Gastroesophageal sphincter (tissue), 4 donors: ENCODE data around the gene AP4S1. TPM values are rescaled to one million over a fixed set of nuclear protein-coding genes. Genes with fewer than 3 reads are reported as not detected.
A peak's percentile ranks its signal among the peaks of the same experiment; 100 is the strongest.

ENCODE experiments used
- ATAC-seq: fragments of 150-250 bp; one replicate; pipeline ENCODE4 v1.9.1; 2016; ENCODE audit warnings: mild to moderate bottlenecking, moderate library complexity
- H3K27ac ChIP-seq, 4 donors: fragments of 200-600 bp; sonication (generic) in 3 of 4; 1 replicate in 3 of 4; 2 replicates in 1 of 4; pipeline ENCODE4 v1.5.1; 2016 to 2019
- H3K27me3 ChIP-seq: fragments of 200-600 bp; sonication (generic); one replicate; pipeline ENCODE4 v1.5.1; 2019
- H3K36me3 ChIP-seq, 2 donors: fragments of 200-600 bp; sonication (generic); one replicate each; pipeline ENCODE4 v1.5.1; 2019; ENCODE audit warnings: control low read depth in 1 of 2
- H3K4me1 ChIP-seq, 3 donors: fragments of 200-600 bp; sonication (generic); 1 replicate in 2 of 3; 2 replicates in 1 of 3; pipeline ENCODE4 v1.5.1; 2016 to 2019; ENCODE audit warnings: control low read depth in 2 of 3
- H3K4me3 ChIP-seq, 2 donors: fragments of 200-600 bp; sonication (generic); one replicate each; pipeline ENCODE4 v1.5.1; 2019; ENCODE audit warnings: mild to moderate bottlenecking in 1 of 2, moderate library complexity in 1 of 2
- H3K9me3 ChIP-seq, 3 donors: fragments of 200-600 bp; sonication (generic); one replicate each; pipeline ENCODE4 v1.5.1; 2017 to 2019; ENCODE audit warnings: control low read depth in 2 of 3
- EP300 ChIP-seq: sonication (generic); formaldehyde crosslinking; IDR thresholded peaks from one replicate; pipeline ENCODE4 v1.6.1; 2017; ENCODE audit warnings: antibody characterized with exemption, mild to moderate bottlenecking
- POLR2A ChIP-seq, 2 donors: fragments of 450-650 bp; IDR thresholded peaks; one replicate each; pipeline ENCODE4 v1.6.1; 2017; ENCODE audit warnings: antibody characterized with exemption in 2 of 2, mild to moderate bottlenecking in 2 of 2, moderate library complexity in 1 of 2
- POLR2AphosphoS5 ChIP-seq: sonication (generic); formaldehyde crosslinking; IDR thresholded peaks from one replicate; pipeline ENCODE4 v1.6.1; 2017; ENCODE audit warnings: antibody characterized with exemption
- WGBS, 2 donors: methylation state at CpG; one replicate each; pipeline ENCODE4 v1.1.5; 2018; ENCODE audit warnings: low coverage in 1 of 2; 5-methylcytosine and 5-hydroxymethylcytosine counted together
- total RNA-seq, 4 donors: library from RNA; depleted of rRNA; stranded (reverse); fragments of >200 nt; gene quantifications; one replicate each; pipeline ENCODE4 v1.1.0, GENCODE V29; 2016
- TF ChIP-seq, protein P1 (sequence below), 4 experiments: fragments of 200-600 bp in 2 of 4; fragments of 450-650 bp in 2 of 4; sonication (generic) in 1 of 4; IDR thresholded peaks; one replicate each; pipeline ENCODE4 v1.5.1; 2017 to 2019; ENCODE audit warnings: antibody characterized with exemption in 4 of 4, mild to moderate bottlenecking in 2 of 4, moderate library complexity in 2 of 4

Gene AP4S1
- total RNA-seq, 4 donors from 2014 or later, result 6.6 to 13.3 (median 12.2) TPM

DNA sequence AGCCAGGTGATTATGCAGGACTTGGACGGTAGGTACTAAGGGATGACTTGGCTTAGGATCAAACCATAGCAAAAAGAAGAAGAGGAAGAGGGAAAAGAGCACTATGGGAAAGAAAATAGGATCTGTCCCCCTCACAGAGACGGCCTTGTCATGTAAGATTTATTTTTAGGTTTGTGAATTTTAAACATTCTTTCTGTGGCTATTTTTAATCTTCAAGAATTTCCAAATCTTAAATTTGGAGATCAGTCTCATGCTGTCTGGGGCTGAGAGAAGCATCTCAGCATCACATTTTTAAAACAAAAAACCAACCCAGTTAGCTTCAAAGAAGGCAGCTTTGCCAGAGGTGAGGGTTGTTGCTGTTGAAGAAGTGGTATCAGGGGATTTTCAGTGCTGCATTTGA, 53.3 kb downstream of the AP4S1 start:
- peak overlapping the region in 1 of 4 donors; percentile 2 for H3K27ac ChIP-seq
- peaks cover 0 to 32% (median 0%) of the 10 kb centered on the region in 3 donors for H3K4me1 ChIP-seq
- no peak overlapping the region for H3K4me3 ChIP-seq
- no peak for ATAC-seq
- TF ChIP-seq EP300 (no peak), POLR2AphosphoS5 (no peak), POLR2A (IDR thresholded peaks at IDR 0.05) (no peak)
- TF ChIP-seq, protein P1, sequence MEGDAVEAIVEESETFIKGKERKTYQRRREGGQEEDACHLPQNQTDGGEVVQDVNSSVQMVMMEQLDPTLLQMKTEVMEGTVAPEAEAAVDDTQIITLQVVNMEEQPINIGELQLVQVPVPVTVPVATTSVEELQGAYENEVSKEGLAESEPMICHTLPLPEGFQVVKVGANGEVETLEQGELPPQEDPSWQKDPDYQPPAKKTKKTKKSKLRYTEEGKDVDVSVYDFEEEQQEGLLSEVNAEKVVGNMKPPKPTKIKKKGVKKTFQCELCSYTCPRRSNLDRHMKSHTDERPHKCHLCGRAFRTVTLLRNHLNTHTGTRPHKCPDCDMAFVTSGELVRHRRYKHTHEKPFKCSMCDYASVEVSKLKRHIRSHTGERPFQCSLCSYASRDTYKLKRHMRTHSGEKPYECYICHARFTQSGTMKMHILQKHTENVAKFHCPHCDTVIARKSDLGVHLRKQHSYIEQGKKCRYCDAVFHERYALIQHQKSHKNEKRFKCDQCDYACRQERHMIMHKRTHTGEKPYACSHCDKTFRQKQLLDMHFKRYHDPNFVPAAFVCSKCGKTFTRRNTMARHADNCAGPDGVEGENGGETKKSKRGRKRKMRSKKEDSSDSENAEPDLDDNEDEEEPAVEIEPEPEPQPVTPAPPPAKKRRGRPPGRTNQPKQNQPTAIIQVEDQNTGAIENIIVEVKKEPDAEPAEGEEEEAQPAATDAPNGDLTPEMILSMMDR (IDR thresholded peaks at IDR 0.05), result no peak
- no peaks in the 10 kb centered on the region for H3K9me3 ChIP-seq
- whole genome bisulfite sequencing, 2 donors, result 11 to 21% methylated on average over 2 of the region's 2 CpGs
- H3K36me3 ChIP-seq, result peaks cover 0 to 20% of the 10 kb centered on the region in 2 donors
- no peaks in the 10 kb centered on the region for H3K27me3 ChIP-seq

DNA sequence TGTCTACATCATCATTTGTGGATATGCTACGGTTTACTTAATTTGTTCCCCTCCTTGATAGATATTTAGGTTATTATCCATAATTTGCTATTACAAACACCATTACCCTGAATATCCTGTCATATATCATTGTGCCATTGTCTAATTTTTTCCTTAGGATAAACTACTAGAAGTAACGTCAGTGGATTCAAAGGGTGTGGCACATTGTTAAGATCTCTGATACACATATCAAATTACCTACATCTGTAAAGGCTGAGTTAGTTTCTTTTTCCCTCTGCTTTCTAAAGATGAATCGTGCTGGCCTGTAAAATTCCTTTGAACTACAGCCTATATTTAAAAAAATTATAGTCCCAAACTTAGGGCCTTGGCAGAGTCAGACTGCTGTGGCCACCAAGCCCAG, 54.6 kb downstream of the AP4S1 start:
- Histone ChIP-seq H3K4me3 (no peak overlapping the region), H3K27ac (no peak overlapping the region), H3K36me3 (peaks cover 0 to 13% of the 10 kb centered on the region in 2 donors), H3K9me3 (no peaks in the 10 kb centered on the region), H3K4me1 (peaks cover 0 to 45% (median 0%) of the 10 kb centered on the region in 3 donors), H3K27me3 (no peaks in the 10 kb centered on the region)
- ATAC-seq, result no peak
- TF ChIP-seq POLR2AphosphoS5, result no peak
- TF ChIP-seq POLR2A (IDR thresholded peaks at IDR 0.05), result no peak
- TF ChIP-seq, protein P1 (IDR thresholded peaks at IDR 0.05), result no peak
- no peak for TF ChIP-seq EP300
- 43 to 49% methylated on average over 3 of the region's 3 CpGs for WGBS, 2 donors

DNA sequence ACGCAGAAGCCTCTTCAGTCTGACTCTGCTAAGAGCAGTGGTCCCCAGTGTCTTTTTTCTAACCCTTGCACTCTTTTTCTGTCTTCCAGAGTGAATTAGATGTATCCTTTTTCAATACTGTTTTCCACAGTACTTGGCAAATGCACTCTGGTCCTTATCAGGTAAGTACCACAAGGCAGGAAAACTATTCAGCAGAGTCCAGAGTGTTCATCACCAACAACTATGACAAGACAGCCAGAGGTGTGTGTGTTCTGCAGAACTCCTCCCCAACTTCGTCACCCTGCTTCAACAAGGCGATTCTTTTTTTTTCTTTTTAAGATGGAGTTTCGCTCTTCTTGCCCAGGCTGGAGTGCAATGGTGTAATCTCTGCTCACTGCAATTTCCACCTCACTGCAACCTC, 55.0 kb downstream of the AP4S1 start:
- Histone ChIP-seq H3K27me3 (no peaks in the 10 kb centered on the region), H3K27ac (no peak overlapping the region), H3K36me3 (peaks cover 0 to 17% of the 10 kb centered on the region in 2 donors), H3K9me3 (no peaks in the 10 kb centered on the region), H3K4me1 (peaks cover 0 to 45% (median 0%) of the 10 kb centered on the region in 3 donors), H3K4me3 (no peak overlapping the region)
- WGBS, 2 donors, result 62 to 70% methylated on average over 3 to 4 of the region's 4 CpGs
- ATAC-seq, result no peak
- TF ChIP-seq POLR2AphosphoS5 (no peak), EP300 (no peak), POLR2A (IDR thresholded peaks at IDR 0.05) (no peak)
- TF ChIP-seq, protein P1 (IDR thresholded peaks at IDR 0.05), result no peak

DNA sequence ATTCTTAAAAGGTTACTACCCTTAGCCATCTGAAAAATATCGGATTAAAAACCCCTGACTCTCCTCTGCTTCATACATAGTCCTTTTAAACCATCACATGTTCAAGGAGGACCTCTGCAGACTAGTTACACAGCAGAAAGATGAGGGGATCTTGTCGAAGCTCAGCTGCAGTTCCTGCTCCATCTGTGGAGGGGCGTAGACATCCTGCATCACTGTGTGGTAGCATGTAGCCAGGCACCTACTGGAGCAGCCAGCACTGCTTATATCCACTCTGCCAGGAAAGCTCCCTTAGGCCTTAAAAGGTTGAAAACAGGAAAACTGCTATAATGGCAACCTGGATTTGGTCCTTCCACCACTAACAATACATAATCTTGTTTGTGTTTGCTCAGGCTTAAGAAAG, 58.3 kb downstream of the AP4S1 start:
- Histone ChIP-seq H3K9me3 (no peaks in the 10 kb centered on the region), H3K27ac (peak overlapping the region; percentile 21 to 74 (median 60)), H3K4me3 (no peak overlapping the region), H3K4me1 (peaks cover 0 to 37% (median 0%) of the 10 kb centered on the region in 3 donors), H3K27me3 (no peaks in the 10 kb centered on the region), H3K36me3 (peaks cover 0 to 17% of the 10 kb centered on the region in 2 donors)
- WGBS, 2 donors, result 31 to 52% methylated on average over 2 of the region's 3 CpGs
- TF ChIP-seq POLR2A (IDR thresholded peaks at IDR 0.05) (no peak), POLR2AphosphoS5 (no peak), EP300 (no peak)
- TF ChIP-seq, protein P1 (IDR thresholded peaks at IDR 0.05), result no peak
- ATAC-seq, result no peak

DNA sequence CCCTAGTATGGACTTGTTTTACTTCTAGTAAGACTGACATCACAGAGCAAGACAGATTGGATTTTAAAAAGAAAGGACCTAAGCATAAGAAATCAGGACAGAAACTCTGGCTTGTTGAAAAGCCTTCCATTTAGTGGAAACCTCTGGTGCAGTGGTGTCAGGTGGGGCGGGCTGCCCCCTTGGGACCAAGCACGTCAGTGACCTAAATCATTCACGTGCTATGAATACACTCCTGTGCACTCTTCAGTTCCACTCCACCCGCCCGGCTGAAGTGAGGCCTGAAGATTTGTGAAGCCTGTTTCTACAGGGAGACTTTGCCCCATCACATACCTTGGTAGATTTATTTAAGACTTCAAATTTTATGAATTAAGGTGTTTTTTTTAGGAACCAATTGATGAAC, 58.9 kb downstream of the AP4S1 start:
- Histone ChIP-seq H3K27ac (peak overlapping the region; percentile 21 to 74 (median 60)), H3K9me3 (no peaks in the 10 kb centered on the region), H3K36me3 (peaks cover 0 to 17% of the 10 kb centered on the region in 2 donors), H3K4me1 (peaks cover 0 to 31% (median 0%) of the 10 kb centered on the region in 3 donors), H3K27me3 (no peaks in the 10 kb centered on the region), H3K4me3 (no peak overlapping the region)
- TF ChIP-seq, protein P1 (IDR thresholded peaks at IDR 0.05), result peak in 1 of 4 experiments; percentile 36
- TF ChIP-seq EP300, result no peak
- 33 to 57% methylated on average over 5 of the region's 5 CpGs for WGBS, 2 donors
- peak; percentile 54 for ATAC-seq
